Motor neuron (in vitro differentiated cells): Measurements from ENCODE around the gene UGGT2. TPM values are rescaled to one million over a fixed set of nuclear protein-coding genes. Genes with fewer than 3 reads are reported as not detected.
"Not testable (repeated sequence)": the region's sequence is repeated elsewhere in the genome, so short reads cannot be mapped to it uniquely, and the experiment has no call there.

ENCODE experiments used
- ATAC-seq, 8 experiments: fragments of 200-7000 bp; cut with Tn5 transposase; replicated peaks in 6 of 8; 2 replicates each; pipeline ENCODE4 v1.8.0; 2021; ENCODE audit warnings: mild to moderate bottlenecking in 8 of 8, moderate library complexity in 8 of 8
- H3K27ac ChIP-seq, 2 donors: fragments of 250-450 bp; sonication (Bioruptor Pico); 2 replicates each; pipeline ENCODE4 v1.9.0; 2021; ENCODE audit warnings: antibody characterized with exemption in 2 of 2, mild to moderate bottlenecking in 2 of 2, moderate library complexity in 1 of 2
- H3K4me1 ChIP-seq, 2 donors: fragments of 250-450 bp; sonication (Bioruptor Pico); replicated peaks in 1 of 2; 2 replicates each; pipeline ENCODE4 v1.6.1; 2021; ENCODE audit warnings: antibody characterized with exemption in 2 of 2, mild to moderate bottlenecking in 2 of 2, moderate library complexity in 1 of 2
- H3K4me3 ChIP-seq, 5 donors: fragments of 250-450 bp; sonication (Bioruptor Pico); 2 replicates each; pipeline ENCODE4 v1.9.0; 2021; ENCODE audit warnings: antibody characterized with exemption in 5 of 5, mild to moderate bottlenecking in 5 of 5, moderate library complexity in 4 of 5
- WGBS, 10 experiments: fragments of 450-650 bp; shearing (Covaris generic); methylation state at CpG; one replicate each; pipeline ENCODE4 v1.0.0; 2022; 5-methylcytosine and 5-hydroxymethylcytosine counted together
- in situ Hi-C, 9 experiments: fragments of 400-800 bp; cut with MboI; loops; one replicate each; pipeline ENCODE4 v1.15.0; 2021; ENCODE audit warnings: low sequenced_read_pairs in 9 of 9, low pct_unique_long_range_greater_than_20kb in 2 of 9; ENCODE audit not compliant: unreplicated experiment in 9 of 9
- total RNA-seq, 8 experiments: library from RNA; unstranded; fragments of 300-600 nt; gene quantifications; 2 replicates each; pipeline versions ENCODE4 v1.2.3 to v1.2.4, GENCODE V29; 2022

UGGT2 gene
- total RNA-seq, 8 experiments from 2014 or later = 21.7 to 50.0 (median 33.8) TPM

- Histone ChIP-seq H3K4me3 (no peak overlapping the region), H3K4me1 (no peaks in the 10 kb centered on the region), H3K27ac (no peak overlapping the region)
- WGBS, 10 experiments = 90 to 100% (median 96%) methylated on average over 2 to 4 of the region's 4 CpGs
- ATAC-seq = no peak
- in situ Hi-C loops = no loop called here
Measured at GRCh38 chr13:95771905-95772304, 281.3 kb downstream of the UGGT2 start.

GRCh38 chr13:95763601-95764000, 289.6 kb downstream of the UGGT2 start:
- 67 to 100% (median 96%) methylated on average over 1 to 4 of the region's 4 CpGs for WGBS, 10 experiments

GRCh38 chr13:95762626-95763025, 290.6 kb downstream of the UGGT2 start:
- H3K27ac ChIP-seq, ATAC-seq, H3K4me1 ChIP-seq, in situ Hi-C loops, H3K4me3 ChIP-seq: not testable (repeated sequence)
- WGBS, 10 experiments = 40 to 100% (median 60%) methylated on average over 1 to 2 of the region's 3 CpGs; no CpG with 5 or more reads in 1 of the 10 experiments

More at GRCh38 chr13:95763601-95764000, 289.6 kb downstream of the UGGT2 start:
- no peak overlapping the region for H3K4me3 ChIP-seq
- in situ Hi-C loops = no loop called here
- H3K27ac ChIP-seq = no peak overlapping the region
- no peaks in the 10 kb centered on the region for H3K4me1 ChIP-seq
- ATAC-seq = no peak

GRCh38 chr13:95756072-95756471, 297.1 kb downstream of the UGGT2 start:
- in situ Hi-C loops = no loop called here
- no peaks in the 10 kb centered on the region for H3K4me1 ChIP-seq
- ATAC-seq = no peak
- no peak overlapping the region for H3K27ac ChIP-seq
- WGBS, 10 experiments = 80 to 100% (median 93%) methylated on average over 1 to 5 of the region's 5 CpGs
- H3K4me3 ChIP-seq = no peak overlapping the region

GRCh38 chr13:95754069-95754468, 299.1 kb downstream of the UGGT2 start:
- Histone ChIP-seq H3K27ac (no peak overlapping the region), H3K4me1 (no peaks in the 10 kb centered on the region), H3K4me3 (no peak overlapping the region)
- 33 to 100% (median 90%) methylated on average over 1 to 4 of the region's 4 CpGs for WGBS, 10 experiments
- in situ Hi-C loops = no loop called here
- ATAC-seq = no peak

DNA sequence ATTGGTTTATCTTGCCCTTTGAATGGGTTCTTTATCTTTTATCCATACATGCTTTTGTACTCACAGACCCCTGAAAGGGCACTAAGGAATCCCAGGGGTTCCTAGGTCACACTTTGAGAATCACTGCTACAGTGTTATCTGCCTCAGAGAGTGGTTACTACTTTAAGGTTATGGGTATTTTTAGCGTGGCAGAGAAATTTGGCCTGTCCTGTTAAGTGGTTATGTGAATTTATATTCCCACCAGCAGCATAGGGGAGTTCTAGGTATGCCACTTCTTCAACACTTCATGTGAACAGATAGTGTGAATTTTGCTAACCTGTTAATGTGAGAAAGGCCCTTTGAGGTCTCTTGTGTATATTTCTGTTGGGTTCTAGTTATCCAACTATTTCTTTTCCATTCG, 300.5 kb downstream of the UGGT2 start:
- Histone ChIP-seq H3K27ac (no peak overlapping the region), H3K4me1 (no peaks in the 10 kb centered on the region), H3K4me3 (no peak overlapping the region)
- in situ Hi-C loops = no loop called here
- ATAC-seq = no peak
- WGBS, 10 experiments = 57 to 100% (median 89%) methylated on average over 1 to 2 of the region's 2 CpGs

Other genes starting within 250 kb of the UGGT2 start
- 10 to 100 TPM in 2 of 8 experiments, 1 to 10 TPM in 3, under 1 TPM in 3; 0.04 to 17.2 (median 4.5) TPM for gene HS6ST3, start 36.7 kb upstream of the UGGT2 start, total RNA-seq